HG03039 (cell line): Measurements from ENCODE around the gene FOLR3.
"Not testable (repeated sequence)": the region's sequence is repeated elsewhere in the genome, so short reads cannot be mapped to it uniquely, and the experiment has no call there.

Experiments used
- ATAC-seq: cut with Tn5 transposase; IDR thresholded peaks from one replicate; pipeline ENCODE4 v1.9.1; 2021; ENCODE audit warnings: mild to moderate bottlenecking, moderate library complexity; ENCODE audit not compliant: unreplicated experiment

Gene FOLR3

GRCh38 chr11:72123117-72123653, 12.3 kb upstream of the FOLR3 start:
- ATAC-seq: no peak

GRCh38 chr11:72124046-72124445, 11.5 kb upstream of the FOLR3 start:
- ATAC-seq: no peak

GRCh38 chr11:72125956-72126355, 9.6 kb upstream of the FOLR3 start:
- ATAC-seq: no peak

GRCh38 chr11:72127923-72128322, 7.6 kb upstream of the FOLR3 start:
- ATAC-seq: no peak

GRCh38 chr11:72129381-72129780, 6.1 kb upstream of the FOLR3 start:
- no peak for ATAC-seq

- ATAC-seq: no peak
Measured at GRCh38 chr11:72132646-72133045, 2.9 kb upstream of the FOLR3 start.

GRCh38 chr11:72135891-72136683, 562 bp downstream of the FOLR3 start:
- ATAC-seq: no peak

GRCh38 chr11:72136684-72137262, 1.2 kb downstream of the FOLR3 start:
- no peak for ATAC-seq

- no peak for ATAC-seq
Measured at GRCh38 chr11:72138821-72139390, 3.4 kb downstream of the FOLR3 start.

GRCh38 chr11:72139500-72139899, 4.0 kb downstream of the FOLR3 start:
- no peak for ATAC-seq

- no peak for ATAC-seq
Measured at GRCh38 chr11:72140661-72141060, 5.1 kb downstream of the FOLR3 start.

- no peak for ATAC-seq
Measured at GRCh38 chr11:72141066-72141465, 5.5 kb downstream of the FOLR3 start.

GRCh38 chr11:72142086-72142485, 6.6 kb downstream of the FOLR3 start:
- ATAC-seq: not testable (repeated sequence)

- ATAC-seq: not testable (repeated sequence)
Measured at GRCh38 chr11:72142543-72142942, 7.0 kb downstream of the FOLR3 start.

- no peak for ATAC-seq
Measured at GRCh38 chr11:72144807-72145565, 9.5 kb downstream of the FOLR3 start.

GRCh38 chr11:72146625-72147024, 11.1 kb downstream of the FOLR3 start:
- no peak for ATAC-seq

- ATAC-seq: no peak
Measured at GRCh38 chr11:72150882-72151281, 15.4 kb downstream of the FOLR3 start.

GRCh38 chr11:72153874-72154273, 18.3 kb downstream of the FOLR3 start:
- ATAC-seq: not testable (repeated sequence)

- no peak for ATAC-seq
Measured at GRCh38 chr11:72154816-72155215, 19.3 kb downstream of the FOLR3 start.

GRCh38 chr11:72155751-72156150, 20.2 kb downstream of the FOLR3 start:
- ATAC-seq: no peak

GRCh38 chr11:72157131-72157530, 21.6 kb downstream of the FOLR3 start:
- ATAC-seq: no peak
